Left lung (tissue), 10 donors: Measurements from ENCODE around the gene PNPLA2. TPM values are rescaled to one million over a fixed set of nuclear protein-coding genes. Genes with fewer than 3 reads are reported as not detected.

Source experiments
- ATAC-seq: fragments of 200-7000 bp; cut with Tn5 transposase; one replicate; pipeline ENCODE4 v1.9.1; 2020; ENCODE audit warnings: moderate library complexity
- DNase-seq, 4 donors: peaks; one replicate each; pipeline ENCODE4 v3.0.0-alpha.2; 2013 to 2020
- H3K27ac ChIP-seq, 2 donors: fragments of 200-600 bp; sonication (generic) in 1 of 2; one replicate each; pipeline versions ENCODE4 v1.5.0 to v1.8.0; 2020 to 2021
- H3K27me3 ChIP-seq, 2 donors: fragments of 200-600 bp; sonication (generic) in 1 of 2; one replicate each; pipeline versions ENCODE4 v1.5.0 to v1.8.0; 2020 to 2021
- H3K36me3 ChIP-seq, 2 donors: fragments of 200-600 bp; sonication (generic) in 1 of 2; one replicate each; pipeline versions ENCODE4 v1.5.0 to v1.8.0; 2020 to 2021
- H3K4me1 ChIP-seq, 2 donors: fragments of 200-600 bp; one replicate each; pipeline ENCODE4 v1.8.0; 2021
- H3K4me3 ChIP-seq, 2 donors: fragments of 200-600 bp; sonication (generic) in 1 of 2; one replicate each; pipeline versions ENCODE4 v1.5.0 to v1.8.0; 2020 to 2021; ENCODE audit warnings: mild to moderate bottlenecking in 1 of 2
- H3K9me3 ChIP-seq, 2 donors: fragments of 200-600 bp; sonication (generic) in 1 of 2; one replicate each; pipeline versions ENCODE4 v1.5.0 to v1.8.0; 2020 to 2021
- intact Hi-C, 2 donors: fragments of 100-400 bp; cut with DNase I; formaldehyde crosslinking; loops; one replicate each; pipeline versions ENCODE4 v1.11.2 to v1.14.2; 2022
- polyA plus RNA-seq, 6 donors: library from polyadenylated mRNA; unstranded; fragments of 120-200 nt; gene quantifications; one replicate each; pipeline ENCODE4 v1.2.1, GENCODE V29; 2013; ENCODE audit not compliant: insufficient read length in 6 of 6
- total RNA-seq, 2 donors: library from RNA; stranded (reverse); fragmentation: NEBNext Ultra II Directional; extraction: Animal tissue kit (Norgen Biotek cat#: 25700); gene quantifications; one replicate each; pipeline ENCODE4 v1.2.1, GENCODE V29; 2021
- TF ChIP-seq, protein P1 (sequence below), 2 donors: fragments of 200-600 bp; sonication (generic) in 1 of 2; IDR thresholded peaks; one replicate each; pipeline versions ENCODE4 v1.5.0 to v1.8.0; 2021; ENCODE audit warnings: antibody characterized with exemption in 2 of 2
- donor health status: DM: no; HTN: yes; CAD: no.
- donor health status: DM: no; HTN: no; CAD: no.

Gene PNPLA2
- total and polyA plus RNA-seq, 8 donors: 29.9 to 128 (median 40.4) TPM

- H3K27me3 ChIP-seq: no peaks in the 10 kb centered on the region
- DNase-seq (peak in 1 of 4 donors; percentile 75), ATAC-seq (no peak)
- H3K27ac ChIP-seq: no peak overlapping the region
- TF ChIP-seq, protein P1, sequence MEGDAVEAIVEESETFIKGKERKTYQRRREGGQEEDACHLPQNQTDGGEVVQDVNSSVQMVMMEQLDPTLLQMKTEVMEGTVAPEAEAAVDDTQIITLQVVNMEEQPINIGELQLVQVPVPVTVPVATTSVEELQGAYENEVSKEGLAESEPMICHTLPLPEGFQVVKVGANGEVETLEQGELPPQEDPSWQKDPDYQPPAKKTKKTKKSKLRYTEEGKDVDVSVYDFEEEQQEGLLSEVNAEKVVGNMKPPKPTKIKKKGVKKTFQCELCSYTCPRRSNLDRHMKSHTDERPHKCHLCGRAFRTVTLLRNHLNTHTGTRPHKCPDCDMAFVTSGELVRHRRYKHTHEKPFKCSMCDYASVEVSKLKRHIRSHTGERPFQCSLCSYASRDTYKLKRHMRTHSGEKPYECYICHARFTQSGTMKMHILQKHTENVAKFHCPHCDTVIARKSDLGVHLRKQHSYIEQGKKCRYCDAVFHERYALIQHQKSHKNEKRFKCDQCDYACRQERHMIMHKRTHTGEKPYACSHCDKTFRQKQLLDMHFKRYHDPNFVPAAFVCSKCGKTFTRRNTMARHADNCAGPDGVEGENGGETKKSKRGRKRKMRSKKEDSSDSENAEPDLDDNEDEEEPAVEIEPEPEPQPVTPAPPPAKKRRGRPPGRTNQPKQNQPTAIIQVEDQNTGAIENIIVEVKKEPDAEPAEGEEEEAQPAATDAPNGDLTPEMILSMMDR (IDR thresholded peaks at IDR 0.05): no peak
- H3K36me3 ChIP-seq: peaks cover 0 to 31% of the 10 kb centered on the region in 2 donors
- intact Hi-C loops: no loop called here
- H3K4me1 ChIP-seq: peaks cover 31 to 48% of the 10 kb centered on the region in 2 donors
- no peaks in the 10 kb centered on the region for H3K9me3 ChIP-seq
- H3K4me3 ChIP-seq: no peak overlapping the region
These were observed 18.9 kb upstream of the PNPLA2 start for GRCh38 chr11:799641-800316.

- H3K27me3 ChIP-seq: no peaks in the 10 kb centered on the region
- TF ChIP-seq, protein P1 (IDR thresholded peaks at IDR 0.05): no peak
- DNase-seq: no peak
These were observed 18.2 kb upstream of the PNPLA2 start for GRCh38 chr11:800473-800872.

DNA sequence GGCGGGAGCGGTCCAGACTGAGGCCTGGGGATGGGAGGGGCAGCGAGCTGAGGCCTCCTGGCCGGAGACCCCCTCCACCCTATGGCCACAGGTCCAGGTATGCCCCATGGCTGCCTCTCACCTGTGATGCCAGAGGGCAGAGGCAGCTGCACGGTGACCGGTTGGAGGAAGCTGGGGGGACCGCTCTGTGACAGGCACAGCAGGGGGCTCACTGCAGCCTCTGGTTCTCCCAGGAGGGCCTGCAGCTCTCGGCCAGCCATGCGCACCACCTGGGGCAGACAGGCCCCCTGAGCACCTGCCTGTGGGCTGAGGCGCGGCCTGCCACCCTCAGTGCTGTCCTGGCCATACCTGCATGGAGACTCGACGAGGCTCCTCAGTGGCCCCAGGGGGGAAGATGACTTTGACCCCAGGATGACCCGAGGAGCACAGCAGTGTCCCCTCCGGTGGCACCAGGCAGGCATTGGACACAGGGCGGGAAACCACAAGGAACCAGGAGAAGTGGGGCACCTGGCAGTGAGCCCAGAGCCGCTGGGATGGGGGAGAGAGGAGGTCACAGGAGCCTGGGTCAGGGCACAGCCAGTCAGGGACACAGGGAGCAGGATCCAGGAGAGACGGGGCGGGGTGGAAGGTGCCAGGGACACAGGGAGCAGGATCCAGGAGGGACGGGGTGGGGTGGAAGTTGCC is 17.5 kb upstream of the PNPLA2 start:
- Histone ChIP-seq H3K4me3 (no peak overlapping the region), H3K4me1 (peaks cover 24 to 48% of the 10 kb centered on the region in 2 donors), H3K27ac (no peak overlapping the region), H3K27me3 (no peaks in the 10 kb centered on the region), H3K9me3 (no peaks in the 10 kb centered on the region), H3K36me3 (peaks cover 0 to 31% of the 10 kb centered on the region in 2 donors)
- DNase-seq (no peak), ATAC-seq (no peak)
- TF ChIP-seq, protein P1 (IDR thresholded peaks at IDR 0.05): no peak
- intact Hi-C loops: no loop called here

More at GRCh38 chr11:800473-800872, 18.2 kb upstream of the PNPLA2 start:
- Histone ChIP-seq H3K36me3 (peaks cover 0 to 31% of the 10 kb centered on the region in 2 donors), H3K9me3 (no peaks in the 10 kb centered on the region), H3K4me1 (peaks cover 25 to 48% of the 10 kb centered on the region in 2 donors), H3K4me3 (no peak overlapping the region), H3K27ac (no peak overlapping the region)
- intact Hi-C loops: no loop called here
- no peak for ATAC-seq

DNA sequence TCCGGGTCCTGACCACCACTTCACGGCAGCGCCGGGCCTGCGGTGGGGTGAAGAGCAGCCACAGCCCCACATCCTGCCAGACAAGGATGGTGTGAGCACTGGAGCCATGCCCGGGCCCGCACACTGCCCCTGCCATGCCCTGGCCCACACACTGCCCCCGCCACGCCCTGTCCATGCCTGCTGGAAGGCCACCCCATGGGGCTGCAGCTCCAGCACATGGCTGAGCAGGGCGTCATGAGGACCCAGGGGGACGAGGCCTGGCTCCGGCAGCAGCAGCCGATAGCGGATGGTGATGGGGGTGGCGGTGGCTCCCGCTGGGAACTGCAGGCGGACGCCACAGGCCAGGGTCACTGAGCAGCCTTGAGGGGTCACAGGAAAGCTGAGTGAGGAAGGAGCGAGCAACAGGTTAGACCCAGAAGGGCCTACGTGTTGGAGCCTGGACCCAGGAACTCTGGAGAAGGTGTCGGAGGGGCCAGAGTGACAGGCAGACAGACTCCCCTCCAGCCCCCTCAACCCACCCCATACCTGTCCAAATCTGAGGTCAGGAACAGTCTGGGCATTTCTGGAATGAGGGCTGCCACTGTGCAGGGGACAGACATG is 16.6 kb upstream of the PNPLA2 start:
- Histone ChIP-seq H3K4me3 (no peak overlapping the region), H3K27ac (no peak overlapping the region)

More for the DNA sequence above, 16.6 kb upstream of the PNPLA2 start:
- peaks cover 15 to 42% of the 10 kb centered on the region in 2 donors for H3K4me1 ChIP-seq
- ATAC-seq: no peak
- DNase-seq: no peak
- H3K9me3 ChIP-seq: no peaks in the 10 kb centered on the region
- no peaks in the 10 kb centered on the region for H3K27me3 ChIP-seq
- TF ChIP-seq, protein P1 (IDR thresholded peaks at IDR 0.05): no peak
- peaks cover 0 to 31% of the 10 kb centered on the region in 2 donors for H3K36me3 ChIP-seq
- intact Hi-C loops: no loop called here
